ENCODE measurements around the gene CDC42EP5. TPM values are rescaled to one million over a fixed set of nuclear protein-coding genes. Genes with fewer than 3 reads are reported as not detected.

CDC42EP5 gene
- total and polyA plus RNA-seq, 10 of the 15 experiments (the other 5 are each of a cell fraction or from before 2014, with no cell fraction given) = 0.42 to 1.8 (median 1.4) TPM; not detected in 6

- H3K9me3 ChIP-seq (replicated peaks; ENCODE audit: control insufficient read depth, insufficient read depth, low read length) = no peaks in the 10 kb centered on the region
- no peaks in the 10 kb centered on the region for H3K36me3 ChIP-seq (ENCODE audit: control insufficient read depth in 2 of 2, insufficient read depth in 2 of 2, low read length in 1 of 2)
- peaks cover 0 to 1% of the 10 kb centered on the region in 2 experiments; a peak in 1 of 4 replicates for H3K27me3 ChIP-seq (replicated peaks in 1 of 2; ENCODE audit: control insufficient read depth in 2 of 2, insufficient read depth in 2 of 2, low read length in 1 of 2)
- H3K4me1 ChIP-seq (ENCODE audit: control insufficient read depth, insufficient read depth, low read length) = peaks cover 16% of the 10 kb centered on the region
- POLR2A ChIA-PET = no interaction called here
- H3K9ac ChIP-seq (ENCODE audit: control insufficient read depth, insufficient read depth, low read length) = no peak overlapping the region
- no peaks in the 10 kb centered on the region for H3K79me2 ChIP-seq (ENCODE audit: control insufficient read depth, insufficient read depth, low read length)
- H4K20me1 ChIP-seq (ENCODE audit: control insufficient read depth, insufficient read depth) = no peaks in the 10 kb centered on the region
- FAIRE-seq (no peak), ATAC-seq (no peak), DNase-seq (ENCODE audit: low read depth, low spot score) (no peak)
- no TSS peak for BruUV-seq (replicated peaks)
- TF ChIP-seq CHD4 (IDR thresholded peaks at IDR 0.05) = no peak
- no peak for TF ChIP-seq CHD2 (IDR thresholded peaks at IDR 0.05; ENCODE audit: borderline replicate concordance, low read depth, low read length)
- TF ChIP-seq CHD1 (IDR thresholded peaks at IDR 0.05; ENCODE audit: low read depth, low read length) = no peak
- TF ChIP-seq IKZF1 (conservative IDR thresholded peaks at IDR 0.05) = no peak
- no peak for TF ChIP-seq BCL3 (IDR thresholded peaks at IDR 0.05; ENCODE audit: borderline replicate concordance, insufficient read depth, low read depth, low read length, poor library complexity, severe bottlenecking)
- TF ChIP-seq RB1 (IDR thresholded peaks at IDR 0.05; ENCODE audit: borderline replicate concordance) = no peak
- TF ChIP-seq NBN (IDR thresholded peaks at IDR 0.05) = no peak
- no peak for TF ChIP-seq MTA3 (IDR thresholded peaks at IDR 0.05; ENCODE audit: borderline replicate concordance, low read length)
- TF ChIP-seq ATF2 (IDR thresholded peaks at IDR 0.05; ENCODE audit: low read length) = no peak
- no peak for TF ChIP-seq TAF1 (IDR thresholded peaks at IDR 0.05; ENCODE audit: borderline replicate concordance, low read depth, low read length)
- no peak for TF ChIP-seq SMAD5 (IDR thresholded peaks at IDR 0.05; ENCODE audit: low read depth)
- TF ChIP-seq YBX1 (IDR thresholded peaks at IDR 0.05) = no peak
- no peak for TF ChIP-seq CBX3 (IDR thresholded peaks at IDR 0.05; ENCODE audit: borderline replicate concordance, low read depth)
- TF ChIP-seq BRCA1 (IDR thresholded peaks at IDR 0.05; ENCODE audit: low read depth, low read length) = no peak
- TF ChIP-seq SMARCA5 (IDR thresholded peaks at IDR 0.05) = no peak
- TF ChIP-seq JUNB (IDR thresholded peaks at IDR 0.05) = no peak
- no peak for TF ChIP-seq HDAC6 (IDR thresholded peaks at IDR 0.05; ENCODE audit: unreplicated experiment)
- TF ChIP-seq RELA (IDR thresholded peaks at IDR 0.05; ENCODE audit: borderline replicate concordance, partially characterized antibody) = no peak
- TF ChIP-seq MLLT1 (IDR thresholded peaks at IDR 0.05) = no peak
- SMC1A ChIA-PET (ENCODE audit: uncharacterized antibody, unreplicated experiment) = interaction anchor here (1.6 kb wide), 1 partner anchor 159 kb away, joined by 4 read pairs; no protein-coding TSS in a partner anchor
- H3K4me3 ChIP-seq = no peak overlapping the region
- in situ Hi-C loops (cut with MboI) = no loop called here
- H3K27ac ChIP-seq (ENCODE audit: control insufficient read depth, insufficient read depth) = no peak overlapping the region
- H2AFZ ChIP-seq (ENCODE audit: control insufficient read depth, low read depth, low read length) = no peak overlapping the region
- CTCF ChIA-PET = no interaction called here
- no peak overlapping the region for H3K4me2 ChIP-seq (ENCODE audit: control insufficient read depth, insufficient read depth)
- RAD21 ChIA-PET (ENCODE audit: unreplicated experiment) = no interaction called here
- intact Hi-C loops (cut with micrococcal nuclease; ENCODE audit: unreplicated experiment) = loop anchor here (5.0 kb wide), 2 partner anchors 33 to 37 kb away; no protein-coding TSS in a partner anchor
- 2% methylated on average over 3 of the region's 3 CpGs for WGBS (ENCODE audit: insufficient coverage, insufficient replicate concordance, low lambda C conversion rate, missing lambda C conversion rate)
Measured at GRCh38 chr19:54515156-54515555, 42.1 kb upstream of the CDC42EP5 start.

Measured in GM12878 (cell line).